ENCODE data around the gene DDR1.

Gene DDR1

GRCh38 chr6:30879684-30880427, 4.5 kb upstream of the DDR1 start:
- TF ChIP-seq TAF1 (IDR thresholded peaks at IDR 0.05; ENCODE audit: low read depth), result no peak
- no peak for TF ChIP-seq MAX (IDR thresholded peaks at IDR 0.05)
- TF ChIP-seq YY1 (IDR thresholded peaks at IDR 0.05; ENCODE audit: low read depth), result no peak
- no peak for TF ChIP-seq CEBPB (IDR thresholded peaks at IDR 0.05)
- no peak for TF ChIP-seq FOXM1 (IDR thresholded peaks at IDR 0.05; ENCODE audit: borderline replicate concordance, low read depth)
- no peak for TF ChIP-seq NFIC (IDR thresholded peaks at IDR 0.05)
- no peak for TF ChIP-seq TCF12 (IDR thresholded peaks at IDR 0.05; ENCODE audit: low read depth)
- TF ChIP-seq CREB1 (IDR thresholded peaks at IDR 0.05; ENCODE audit: low read depth), result no peak
- no peak for TF ChIP-seq EGR1 (IDR thresholded peaks at IDR 0.05)
- no peak for TF ChIP-seq EP300 (IDR thresholded peaks at IDR 0.05; ENCODE audit: borderline replicate concordance)
- TF ChIP-seq ZBTB7A (IDR thresholded peaks at IDR 0.05; ENCODE audit: low read depth), result no peak
- TF ChIP-seq RAD21 (IDR thresholded peaks at IDR 0.05; ENCODE audit: low read depth), result no peak
- TF ChIP-seq, protein P1, sequence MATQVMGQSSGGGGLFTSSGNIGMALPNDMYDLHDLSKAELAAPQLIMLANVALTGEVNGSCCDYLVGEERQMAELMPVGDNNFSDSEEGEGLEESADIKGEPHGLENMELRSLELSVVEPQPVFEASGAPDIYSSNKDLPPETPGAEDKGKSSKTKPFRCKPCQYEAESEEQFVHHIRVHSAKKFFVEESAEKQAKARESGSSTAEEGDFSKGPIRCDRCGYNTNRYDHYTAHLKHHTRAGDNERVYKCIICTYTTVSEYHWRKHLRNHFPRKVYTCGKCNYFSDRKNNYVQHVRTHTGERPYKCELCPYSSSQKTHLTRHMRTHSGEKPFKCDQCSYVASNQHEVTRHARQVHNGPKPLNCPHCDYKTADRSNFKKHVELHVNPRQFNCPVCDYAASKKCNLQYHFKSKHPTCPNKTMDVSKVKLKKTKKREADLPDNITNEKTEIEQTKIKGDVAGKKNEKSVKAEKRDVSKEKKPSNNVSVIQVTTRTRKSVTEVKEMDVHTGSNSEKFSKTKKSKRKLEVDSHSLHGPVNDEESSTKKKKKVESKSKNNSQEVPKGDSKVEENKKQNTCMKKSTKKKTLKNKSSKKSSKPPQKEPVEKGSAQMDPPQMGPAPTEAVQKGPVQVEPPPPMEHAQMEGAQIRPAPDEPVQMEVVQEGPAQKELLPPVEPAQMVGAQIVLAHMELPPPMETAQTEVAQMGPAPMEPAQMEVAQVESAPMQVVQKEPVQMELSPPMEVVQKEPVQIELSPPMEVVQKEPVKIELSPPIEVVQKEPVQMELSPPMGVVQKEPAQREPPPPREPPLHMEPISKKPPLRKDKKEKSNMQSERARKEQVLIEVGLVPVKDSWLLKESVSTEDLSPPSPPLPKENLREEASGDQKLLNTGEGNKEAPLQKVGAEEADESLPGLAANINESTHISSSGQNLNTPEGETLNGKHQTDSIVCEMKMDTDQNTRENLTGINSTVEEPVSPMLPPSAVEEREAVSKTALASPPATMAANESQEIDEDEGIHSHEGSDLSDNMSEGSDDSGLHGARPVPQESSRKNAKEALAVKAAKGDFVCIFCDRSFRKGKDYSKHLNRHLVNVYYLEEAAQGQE (IDR thresholded peaks at IDR 0.05; ENCODE audit: low read depth), result no peak
- TF ChIP-seq TEAD4 (IDR thresholded peaks at IDR 0.05), result no peak
- TF ChIP-seq USF1 (IDR thresholded peaks at IDR 0.05), result no peak

- TF ChIP-seq FOXM1 (IDR thresholded peaks at IDR 0.05; ENCODE audit: borderline replicate concordance, low read depth), result no peak
- no peak for TF ChIP-seq YY1 (IDR thresholded peaks at IDR 0.05; ENCODE audit: low read depth)
- TF ChIP-seq NFIC (IDR thresholded peaks at IDR 0.05), result no peak
- no peak for TF ChIP-seq TAF1 (IDR thresholded peaks at IDR 0.05; ENCODE audit: low read depth)
- TF ChIP-seq CEBPB (IDR thresholded peaks at IDR 0.05), result no peak
- TF ChIP-seq USF1 (IDR thresholded peaks at IDR 0.05), result no peak
- no peak for TF ChIP-seq ZBTB7A (IDR thresholded peaks at IDR 0.05; ENCODE audit: low read depth)
- TF ChIP-seq, protein P1 (IDR thresholded peaks at IDR 0.05; ENCODE audit: low read depth), result no peak
- no peak for TF ChIP-seq EGR1 (IDR thresholded peaks at IDR 0.05)
- no peak for TF ChIP-seq EP300 (IDR thresholded peaks at IDR 0.05; ENCODE audit: borderline replicate concordance)
- TF ChIP-seq RAD21 (IDR thresholded peaks at IDR 0.05; ENCODE audit: low read depth), result no peak
- no peak for TF ChIP-seq MAX (IDR thresholded peaks at IDR 0.05)
- no peak for TF ChIP-seq TCF12 (IDR thresholded peaks at IDR 0.05; ENCODE audit: low read depth)
- no peak for TF ChIP-seq TEAD4 (IDR thresholded peaks at IDR 0.05)
- no peak for TF ChIP-seq CREB1 (IDR thresholded peaks at IDR 0.05; ENCODE audit: low read depth)
These were observed 3.5 kb upstream of the DDR1 start for GRCh38 chr6:30880698-30881252.

- TF ChIP-seq EGR1 (IDR thresholded peaks at IDR 0.05) (no peak), YY1 (IDR thresholded peaks at IDR 0.05; ENCODE audit: low read depth) (no peak), TCF12 (IDR thresholded peaks at IDR 0.05; ENCODE audit: low read depth) (no peak), FOXM1 (IDR thresholded peaks at IDR 0.05; ENCODE audit: borderline replicate concordance, low read depth) (no peak), ZBTB7A (IDR thresholded peaks at IDR 0.05; ENCODE audit: low read depth) (no peak), TAF1 (IDR thresholded peaks at IDR 0.05; ENCODE audit: low read depth) (no peak), EP300 (IDR thresholded peaks at IDR 0.05; ENCODE audit: borderline replicate concordance) (no peak), TEAD4 (IDR thresholded peaks at IDR 0.05) (no peak), NFIC (IDR thresholded peaks at IDR 0.05) (no peak), RAD21 (IDR thresholded peaks at IDR 0.05; ENCODE audit: low read depth) (no peak), CEBPB (IDR thresholded peaks at IDR 0.05) (no peak), USF1 (IDR thresholded peaks at IDR 0.05) (no peak), CREB1 (IDR thresholded peaks at IDR 0.05; ENCODE audit: low read depth) (no peak), MAX (IDR thresholded peaks at IDR 0.05) (no peak)
- TF ChIP-seq, protein P1 (IDR thresholded peaks at IDR 0.05; ENCODE audit: low read depth), result no peak
These were observed 2.7 kb upstream of the DDR1 start for GRCh38 chr6:30881392-30882203.
